ENCODE results near the gene GLA.

GLA gene

GRCh38 chrX:101407748-101408531 is at the start of gene GLA, which contains the start of gene HNRNPH2:
GLA (minus strand) TSS chrX:101407925; CDS start chrX:101407903, 22 bp downstream.
HNRNPH2 (plus strand) TSS chrX:101408222; CDS start chrX:101411989, 3,767 bp downstream.
- peaks cover 27% of the 10 kb centered on the region for H3K4me1 Mint-ChIP-seq
- H3K9me3 Mint-ChIP-seq = no peaks in the 10 kb centered on the region
- peak within 1 kb of the TSS; percentile 99 for H3K4me3 Mint-ChIP-seq
- ATAC-seq (peak; percentile 96), DNase-seq (ENCODE audit: low spot score in 2 of 2) (peak; percentile 66 to 92)
- peak within 1 kb of the TSS; percentile 98 for H3K27ac Mint-ChIP-seq
- H3K36me3 Mint-ChIP-seq = peaks cover 54% of the 10 kb centered on the region

- Mint-ChIP-seq H3K36me3 (peaks cover 4% of the 10 kb centered on the region), H3K27ac (no peak overlapping the region), H3K4me1 (no peaks in the 10 kb centered on the region), H3K9me3 (peaks cover 3% of the 10 kb centered on the region), H3K4me3 (no peak overlapping the region)
- no peak for DNase-seq (ENCODE audit: low spot score in 2 of 2)
- ATAC-seq = no peak
Observed at GRCh38 chrX:101452056-101452455, 44.3 kb upstream of the GLA start.

- no peak for DNase-seq (ENCODE audit: low spot score in 2 of 2)
- H3K4me3 Mint-ChIP-seq = no peak overlapping the region
- no peak for ATAC-seq
- H3K36me3 Mint-ChIP-seq = peaks cover 4% of the 10 kb centered on the region
- H3K4me1 Mint-ChIP-seq = no peaks in the 10 kb centered on the region
- peaks cover 3% of the 10 kb centered on the region for H3K9me3 Mint-ChIP-seq
- no peak overlapping the region for H3K27ac Mint-ChIP-seq
Observed at GRCh38 chrX:101450961-101451360, 43.2 kb upstream of the GLA start.

- ATAC-seq (no peak), DNase-seq (ENCODE audit: low spot score in 2 of 2) (no peak)
- Mint-ChIP-seq H3K36me3 (peaks cover 4% of the 10 kb centered on the region), H3K9me3 (peaks cover 3% of the 10 kb centered on the region), H3K4me1 (no peaks in the 10 kb centered on the region), H3K27ac (no peak overlapping the region), H3K4me3 (no peak overlapping the region)
Observed at GRCh38 chrX:101450085-101450484, 42.4 kb upstream of the GLA start.

DNA sequence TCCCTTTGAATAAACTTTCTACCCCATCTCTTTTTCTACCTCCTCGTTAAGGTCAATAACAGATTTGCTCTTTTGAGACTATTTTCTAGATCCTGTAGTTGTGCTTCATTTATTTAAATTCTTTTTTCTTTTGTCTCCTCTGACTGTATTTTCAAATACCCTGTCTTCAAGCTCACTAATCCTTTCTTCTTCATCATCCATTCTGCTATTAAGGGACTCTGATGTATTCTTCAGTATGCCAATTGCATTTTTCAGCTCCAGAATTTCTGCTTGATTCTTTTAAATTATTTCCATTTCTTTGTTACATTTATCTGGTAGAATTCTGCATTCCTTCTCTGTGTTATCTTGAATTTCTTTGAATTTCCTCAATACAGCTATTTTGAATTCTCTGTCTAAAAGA is 41.6 kb upstream of the GLA start:
- no peak overlapping the region for H3K27ac Mint-ChIP-seq
- ATAC-seq (no peak), DNase-seq (ENCODE audit: low spot score in 2 of 2) (no peak)
- no peaks in the 10 kb centered on the region for H3K4me1 Mint-ChIP-seq
- H3K4me3 Mint-ChIP-seq = no peak overlapping the region
- peaks cover 4% of the 10 kb centered on the region for H3K36me3 Mint-ChIP-seq
- peaks cover 3% of the 10 kb centered on the region for H3K9me3 Mint-ChIP-seq

GRCh38 chrX:101442085-101442484 is 34.4 kb upstream of the GLA start:
- Mint-ChIP-seq H3K4me3 (no peak overlapping the region), H3K27ac (no peak overlapping the region), H3K36me3 (peaks cover 15% of the 10 kb centered on the region), H3K4me1 (no peaks in the 10 kb centered on the region), H3K9me3 (no peaks in the 10 kb centered on the region)
- DNase-seq (ENCODE audit: low spot score in 2 of 2) (no peak), ATAC-seq (no peak)

DNA sequence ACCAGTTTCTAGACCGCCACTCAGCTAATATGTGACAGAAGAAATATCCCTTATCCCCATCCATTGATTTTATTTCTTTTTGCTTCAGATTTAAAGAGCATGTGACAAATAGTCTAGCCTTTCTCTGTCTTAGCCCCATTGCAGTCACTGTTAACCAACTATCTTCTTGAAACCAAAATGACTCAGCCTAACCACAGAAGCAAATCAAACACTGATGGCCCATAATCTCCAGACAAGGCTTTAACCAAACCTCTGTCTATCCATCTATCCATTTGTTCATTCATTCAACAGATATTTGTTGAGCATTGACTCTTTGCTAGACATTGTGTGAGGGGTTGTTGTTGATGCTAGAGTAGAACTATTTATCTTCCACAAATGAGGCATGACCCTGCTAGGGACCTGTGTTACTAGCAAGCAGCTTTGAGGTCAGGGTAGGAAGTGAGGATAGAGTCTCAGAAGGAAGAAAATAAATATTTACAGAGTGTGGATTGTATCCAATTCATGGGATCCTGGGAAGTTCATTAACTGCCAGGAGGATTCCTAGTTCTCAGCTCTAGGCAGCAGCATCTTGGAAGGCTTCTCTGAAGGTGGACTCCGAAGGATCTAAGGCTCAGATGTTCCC is 22.8 kb upstream of the GLA start:
- Mint-ChIP-seq H3K4me1 (peaks cover 13% of the 10 kb centered on the region), H3K36me3 (peaks cover 14% of the 10 kb centered on the region), H3K27ac (peak overlapping the region; percentile 92), H3K9me3 (no peaks in the 10 kb centered on the region), H3K4me3 (peak overlapping the region; percentile 59)
- DNase-seq (ENCODE audit: low spot score in 2 of 2) (no peak), ATAC-seq (peak; percentile 96)

- H3K9me3 Mint-ChIP-seq = no peaks in the 10 kb centered on the region
- H3K4me1 Mint-ChIP-seq = peaks cover 13% of the 10 kb centered on the region
- peak overlapping the region; percentile 59 for H3K4me3 Mint-ChIP-seq
- H3K27ac Mint-ChIP-seq = peak overlapping the region; percentile 92
- peaks cover 14% of the 10 kb centered on the region for H3K36me3 Mint-ChIP-seq
- ATAC-seq (peak; percentile 94), DNase-seq (ENCODE audit: low spot score in 2 of 2) (no peak)
Observed at GRCh38 chrX:101429934-101430333, 22.2 kb upstream of the GLA start.

DNA sequence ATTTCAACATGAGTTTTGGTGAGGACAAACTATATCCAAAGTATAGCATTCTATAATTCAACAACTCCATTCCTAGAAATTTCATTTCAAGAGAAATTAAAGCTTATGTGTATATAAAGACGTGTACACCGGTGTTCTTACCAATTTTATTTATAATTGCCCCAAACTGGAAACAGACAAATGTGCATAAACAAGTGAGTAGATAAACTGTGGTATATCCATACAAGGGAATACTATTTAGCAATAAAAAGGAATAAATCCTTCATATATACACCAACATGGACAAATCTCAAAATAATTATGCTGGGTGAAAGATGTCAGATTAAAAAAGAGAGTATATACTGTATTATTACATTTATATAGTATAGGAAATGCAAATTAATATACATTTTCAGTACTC is 20.2 kb upstream of the GLA start:
- no peaks in the 10 kb centered on the region for H3K9me3 Mint-ChIP-seq
- ATAC-seq (no peak), DNase-seq (ENCODE audit: low spot score in 2 of 2) (no peak)
- H3K4me1 Mint-ChIP-seq = peaks cover 13% of the 10 kb centered on the region
- no peak overlapping the region for H3K27ac Mint-ChIP-seq
- peaks cover 14% of the 10 kb centered on the region for H3K36me3 Mint-ChIP-seq
- no peak overlapping the region for H3K4me3 Mint-ChIP-seq

DNA sequence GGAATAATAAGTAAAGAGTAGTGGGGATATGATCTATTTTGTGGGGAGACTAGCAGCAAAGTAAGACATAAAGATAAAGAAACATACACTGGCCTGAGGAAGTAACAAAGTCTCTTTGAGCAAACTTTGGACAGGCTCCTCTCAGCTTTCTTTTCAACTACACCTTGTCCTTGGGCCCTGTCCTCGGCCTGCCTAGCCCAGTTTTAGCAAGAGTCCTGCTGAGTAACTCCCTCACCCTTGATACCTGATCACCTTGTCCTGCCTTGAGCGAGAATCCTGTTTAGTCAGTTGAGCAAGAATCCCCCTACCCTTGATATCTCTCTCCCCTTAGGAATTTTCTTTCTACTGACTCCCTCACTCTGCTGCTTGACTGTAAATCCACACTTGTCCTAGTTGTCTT is 11.8 kb upstream of the GLA start:
- Mint-ChIP-seq H3K36me3 (peaks cover 19% of the 10 kb centered on the region), H3K4me1 (peaks cover 49% of the 10 kb centered on the region), H3K27ac (peak overlapping the region; percentile 100), H3K4me3 (peak overlapping the region; percentile 86), H3K9me3 (no peaks in the 10 kb centered on the region)
- DNase-seq (ENCODE audit: low spot score in 2 of 2) (no peak), ATAC-seq (no peak)

GRCh38 chrX:101417981-101418841 is 10.5 kb upstream of the GLA start:
- peak; percentile 62 for ATAC-seq
- Mint-ChIP-seq H3K27ac (peak overlapping the region; percentile 100), H3K4me3 (peak overlapping the region; percentile 86), H3K4me1 (peaks cover 53% of the 10 kb centered on the region), H3K36me3 (peaks cover 27% of the 10 kb centered on the region), H3K9me3 (no peaks in the 10 kb centered on the region)
- DNase-seq (ENCODE audit: low spot score in 2 of 2) = peak; percentile 22 to 69

DNA sequence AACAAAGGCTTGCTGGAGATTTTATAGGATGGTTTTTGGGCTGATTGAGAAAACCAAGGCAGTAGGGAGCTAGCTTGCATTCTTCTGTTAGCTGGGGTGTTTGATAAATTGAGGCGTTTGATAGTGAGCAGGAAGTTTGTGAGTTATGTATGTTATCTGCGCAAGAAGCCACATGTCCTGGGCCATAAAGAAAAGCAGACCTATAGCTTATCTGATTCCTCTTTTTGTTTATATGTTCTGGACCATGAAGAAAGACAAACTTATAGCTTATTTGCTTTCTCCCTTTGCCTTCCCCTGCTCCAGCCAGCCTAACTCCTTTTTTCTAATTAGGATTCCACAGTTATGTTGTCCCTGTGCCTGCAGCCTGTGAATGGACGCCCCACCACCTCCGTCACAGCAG is 9.5 kb upstream of the GLA start:
- no peak for DNase-seq (ENCODE audit: low spot score in 2 of 2)
- H3K4me3 Mint-ChIP-seq = peak overlapping the region; percentile 86
- peaks cover 63% of the 10 kb centered on the region for H3K4me1 Mint-ChIP-seq
- no peaks in the 10 kb centered on the region for H3K9me3 Mint-ChIP-seq
- no peak for ATAC-seq
- H3K36me3 Mint-ChIP-seq = peaks cover 37% of the 10 kb centered on the region
- H3K27ac Mint-ChIP-seq = peak overlapping the region; percentile 100

- H3K4me3 Mint-ChIP-seq = no peak overlapping the region
- no peaks in the 10 kb centered on the region for H3K9me3 Mint-ChIP-seq
- peak overlapping the region; percentile 63 for H3K27ac Mint-ChIP-seq
- ATAC-seq (no peak), DNase-seq (ENCODE audit: low spot score in 2 of 2) (no peak)
- H3K36me3 Mint-ChIP-seq = peaks cover 42% of the 10 kb centered on the region
- peaks cover 68% of the 10 kb centered on the region for H3K4me1 Mint-ChIP-seq
Observed at GRCh38 chrX:101416691-101417090, 9.0 kb upstream of the GLA start.

GRCh38 chrX:101415180-101416145 is 7.7 kb upstream of the GLA start:
- peaks cover 46% of the 10 kb centered on the region for H3K36me3 Mint-ChIP-seq
- H3K4me3 Mint-ChIP-seq = peak overlapping the region; percentile 63
- no peaks in the 10 kb centered on the region for H3K9me3 Mint-ChIP-seq
- DNase-seq (ENCODE audit: low spot score in 2 of 2) (peak; percentile 6 to 52), ATAC-seq (peak; percentile 84)
- H3K27ac Mint-ChIP-seq = peak overlapping the region; percentile 87
- peaks cover 70% of the 10 kb centered on the region for H3K4me1 Mint-ChIP-seq

All from stimulated activated effector memory CD8-positive, alpha-beta T cell treated with anti-CD3 and anti-CD28 coated beads, Interleukin-12 subunit alpha, Interleukin-12 subunit beta, amount 100 ng/mL, for 72 hours (primary cell).